Measurements from ENCODE around the gene CMAS.

CMAS gene

DNA sequence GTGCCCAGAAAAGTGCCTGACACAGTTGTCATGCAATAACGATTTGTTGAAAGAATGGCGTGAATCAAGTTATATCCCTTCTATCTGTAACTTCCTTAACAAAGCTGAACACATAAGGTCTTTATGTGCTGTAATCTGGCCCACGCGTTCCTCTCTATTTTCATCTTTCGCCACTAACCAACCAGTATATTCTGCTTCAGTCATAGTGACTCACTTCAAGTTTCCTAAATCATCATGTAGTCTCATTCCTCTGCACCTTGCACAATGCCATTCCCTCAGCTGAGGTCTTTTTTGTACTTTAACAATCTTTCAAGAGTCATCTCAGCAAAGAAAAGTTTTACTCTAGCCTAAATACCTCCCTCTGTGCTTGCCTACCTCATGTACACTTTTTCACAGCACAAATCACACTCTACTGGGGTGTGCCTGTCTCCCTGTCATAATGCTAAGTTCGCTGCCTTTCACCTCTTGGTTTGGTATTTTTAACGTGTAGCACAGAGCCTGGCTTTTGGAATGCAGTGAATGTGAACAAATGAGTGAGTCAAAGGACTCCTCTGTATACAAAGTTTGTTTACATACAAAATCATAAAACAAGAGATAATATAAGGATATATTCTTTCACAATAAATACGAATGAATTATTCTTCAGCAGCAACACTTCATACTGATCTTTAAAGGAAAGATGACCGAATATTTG is 2.9 kb upstream of the CMAS start:
- peak in 1 of 2 experiments; percentile 51 for DNase-seq (ENCODE audit: low read depth in 1 of 2, low spot score in 1 of 2)
- H3K27ac ChIP-seq (replicated peaks) = no peak overlapping the region
- no peak overlapping the region for H3K4me3 ChIP-seq (replicated peaks; ENCODE audit: insufficient read depth, low read length)
- TF ChIP-seq POLR2AphosphoS5 (IDR thresholded peaks at IDR 0.05; ENCODE audit: low read depth) = no peak
- TF ChIP-seq GABPA (IDR thresholded peaks at IDR 0.05; ENCODE audit: low read depth) = no peak
- TF ChIP-seq SPI1 (IDR thresholded peaks at IDR 0.05; ENCODE audit: borderline replicate concordance, low read depth) = no peak
- TF ChIP-seq, protein P1, sequence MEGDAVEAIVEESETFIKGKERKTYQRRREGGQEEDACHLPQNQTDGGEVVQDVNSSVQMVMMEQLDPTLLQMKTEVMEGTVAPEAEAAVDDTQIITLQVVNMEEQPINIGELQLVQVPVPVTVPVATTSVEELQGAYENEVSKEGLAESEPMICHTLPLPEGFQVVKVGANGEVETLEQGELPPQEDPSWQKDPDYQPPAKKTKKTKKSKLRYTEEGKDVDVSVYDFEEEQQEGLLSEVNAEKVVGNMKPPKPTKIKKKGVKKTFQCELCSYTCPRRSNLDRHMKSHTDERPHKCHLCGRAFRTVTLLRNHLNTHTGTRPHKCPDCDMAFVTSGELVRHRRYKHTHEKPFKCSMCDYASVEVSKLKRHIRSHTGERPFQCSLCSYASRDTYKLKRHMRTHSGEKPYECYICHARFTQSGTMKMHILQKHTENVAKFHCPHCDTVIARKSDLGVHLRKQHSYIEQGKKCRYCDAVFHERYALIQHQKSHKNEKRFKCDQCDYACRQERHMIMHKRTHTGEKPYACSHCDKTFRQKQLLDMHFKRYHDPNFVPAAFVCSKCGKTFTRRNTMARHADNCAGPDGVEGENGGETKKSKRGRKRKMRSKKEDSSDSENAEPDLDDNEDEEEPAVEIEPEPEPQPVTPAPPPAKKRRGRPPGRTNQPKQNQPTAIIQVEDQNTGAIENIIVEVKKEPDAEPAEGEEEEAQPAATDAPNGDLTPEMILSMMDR (IDR thresholded peaks at IDR 0.05; ENCODE audit: insufficient read depth, low read length) = no peak
- TF ChIP-seq, protein P2, sequence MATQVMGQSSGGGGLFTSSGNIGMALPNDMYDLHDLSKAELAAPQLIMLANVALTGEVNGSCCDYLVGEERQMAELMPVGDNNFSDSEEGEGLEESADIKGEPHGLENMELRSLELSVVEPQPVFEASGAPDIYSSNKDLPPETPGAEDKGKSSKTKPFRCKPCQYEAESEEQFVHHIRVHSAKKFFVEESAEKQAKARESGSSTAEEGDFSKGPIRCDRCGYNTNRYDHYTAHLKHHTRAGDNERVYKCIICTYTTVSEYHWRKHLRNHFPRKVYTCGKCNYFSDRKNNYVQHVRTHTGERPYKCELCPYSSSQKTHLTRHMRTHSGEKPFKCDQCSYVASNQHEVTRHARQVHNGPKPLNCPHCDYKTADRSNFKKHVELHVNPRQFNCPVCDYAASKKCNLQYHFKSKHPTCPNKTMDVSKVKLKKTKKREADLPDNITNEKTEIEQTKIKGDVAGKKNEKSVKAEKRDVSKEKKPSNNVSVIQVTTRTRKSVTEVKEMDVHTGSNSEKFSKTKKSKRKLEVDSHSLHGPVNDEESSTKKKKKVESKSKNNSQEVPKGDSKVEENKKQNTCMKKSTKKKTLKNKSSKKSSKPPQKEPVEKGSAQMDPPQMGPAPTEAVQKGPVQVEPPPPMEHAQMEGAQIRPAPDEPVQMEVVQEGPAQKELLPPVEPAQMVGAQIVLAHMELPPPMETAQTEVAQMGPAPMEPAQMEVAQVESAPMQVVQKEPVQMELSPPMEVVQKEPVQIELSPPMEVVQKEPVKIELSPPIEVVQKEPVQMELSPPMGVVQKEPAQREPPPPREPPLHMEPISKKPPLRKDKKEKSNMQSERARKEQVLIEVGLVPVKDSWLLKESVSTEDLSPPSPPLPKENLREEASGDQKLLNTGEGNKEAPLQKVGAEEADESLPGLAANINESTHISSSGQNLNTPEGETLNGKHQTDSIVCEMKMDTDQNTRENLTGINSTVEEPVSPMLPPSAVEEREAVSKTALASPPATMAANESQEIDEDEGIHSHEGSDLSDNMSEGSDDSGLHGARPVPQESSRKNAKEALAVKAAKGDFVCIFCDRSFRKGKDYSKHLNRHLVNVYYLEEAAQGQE (IDR thresholded peaks at IDR 0.05; ENCODE audit: insufficient replicate concordance, low read depth) = no peak
- no peaks in the 10 kb centered on the region for H3K27me3 ChIP-seq (ENCODE audit: insufficient read depth, poor library complexity, severe bottlenecking)

DNA sequence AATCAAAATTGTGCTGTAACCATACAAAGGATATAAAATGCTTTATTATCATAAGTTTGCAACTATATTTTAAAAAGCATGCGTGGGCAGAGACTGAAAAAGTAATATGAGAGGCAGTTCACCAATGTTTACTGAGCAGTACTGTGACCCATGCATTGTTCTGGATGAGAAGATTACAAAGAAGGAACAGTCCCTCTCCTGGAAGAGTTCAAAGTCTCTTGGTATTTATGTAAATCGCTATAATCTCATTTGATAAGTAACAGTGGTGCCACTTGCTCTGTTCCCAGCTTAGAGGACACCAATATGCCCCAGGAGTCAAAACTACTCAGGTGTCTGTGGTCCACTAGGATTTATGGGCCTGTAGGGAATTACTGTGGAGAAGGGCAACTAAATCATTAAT is 2.1 kb upstream of the CMAS start:
- DNase-seq (ENCODE audit: low read depth in 1 of 2, low spot score in 1 of 2) = no peak
- no peak overlapping the region for H3K27ac ChIP-seq (replicated peaks)
- H3K4me3 ChIP-seq (replicated peaks; ENCODE audit: insufficient read depth, low read length) = no peak overlapping the region
- TF ChIP-seq POLR2AphosphoS5 (IDR thresholded peaks at IDR 0.05; ENCODE audit: low read depth) = no peak
- TF ChIP-seq GABPA (IDR thresholded peaks at IDR 0.05; ENCODE audit: low read depth) = no peak
- TF ChIP-seq SPI1 (IDR thresholded peaks at IDR 0.05; ENCODE audit: borderline replicate concordance, low read depth) = no peak
- TF ChIP-seq, protein P1 (IDR thresholded peaks at IDR 0.05; ENCODE audit: insufficient read depth, low read length) = no peak
- TF ChIP-seq, protein P2 (IDR thresholded peaks at IDR 0.05; ENCODE audit: insufficient replicate concordance, low read depth) = no peak
- H3K27me3 ChIP-seq (ENCODE audit: insufficient read depth, poor library complexity, severe bottlenecking) = no peaks in the 10 kb centered on the region

DNA sequence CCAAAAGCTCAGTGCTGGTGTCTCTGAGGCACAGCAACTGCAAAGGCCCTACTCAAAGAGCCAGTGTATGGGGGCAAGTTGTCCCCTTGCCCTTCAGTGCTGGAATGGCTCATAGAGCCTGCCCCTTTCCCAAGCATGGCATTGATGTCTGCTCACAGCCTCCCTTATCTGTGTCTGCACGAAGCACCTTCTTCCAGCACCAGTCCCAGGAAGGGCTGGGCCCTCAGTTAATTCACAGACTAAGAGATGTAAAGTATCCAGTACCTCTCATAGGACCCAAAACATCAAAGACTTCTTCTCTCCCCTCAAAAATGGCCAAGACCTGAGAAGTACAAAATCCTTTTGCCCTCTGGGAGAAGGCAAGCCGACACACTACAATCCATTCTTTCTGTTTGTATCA is 1.6 kb upstream of the CMAS start:
- no peak overlapping the region for H3K4me3 ChIP-seq (replicated peaks; ENCODE audit: insufficient read depth, low read length)
- no peak overlapping the region for H3K27ac ChIP-seq (replicated peaks)
- H3K27me3 ChIP-seq (ENCODE audit: insufficient read depth, poor library complexity, severe bottlenecking) = no peaks in the 10 kb centered on the region
- TF ChIP-seq, protein P2 (IDR thresholded peaks at IDR 0.05; ENCODE audit: insufficient replicate concordance, low read depth) = no peak
- TF ChIP-seq GABPA (IDR thresholded peaks at IDR 0.05; ENCODE audit: low read depth) (no peak), POLR2AphosphoS5 (IDR thresholded peaks at IDR 0.05; ENCODE audit: low read depth) (no peak), SPI1 (IDR thresholded peaks at IDR 0.05; ENCODE audit: borderline replicate concordance, low read depth) (no peak)
- TF ChIP-seq, protein P1 (IDR thresholded peaks at IDR 0.05; ENCODE audit: insufficient read depth, low read length) = no peak
- no peak for DNase-seq (ENCODE audit: low read depth in 1 of 2, low spot score in 1 of 2)

Measured in HL-60 (cell line).